Urinary bladder (tissue), 4 donors: Measurements from ENCODE around the gene RDH14. TPM values are rescaled to one million over a fixed set of nuclear protein-coding genes. Genes with fewer than 3 reads are reported as not detected.

ENCODE experiments used
- DNase-seq: peaks from one replicate; pipeline ENCODE4 v3.0.0-alpha.2; 2015; ENCODE audit errors: extremely low spot score
- H3K27ac ChIP-seq: one replicate; pipeline ENCODE4 v1.5.1; 2013; ENCODE audit warnings: low read depth, mild to moderate bottlenecking, moderate library complexity
- H3K36me3 ChIP-seq: one replicate; pipeline ENCODE4 v1.6.1; 2013; ENCODE audit warnings: mild to moderate bottlenecking, moderate library complexity; ENCODE audit not compliant: insufficient read depth
- H3K4me1 ChIP-seq: one replicate; pipeline ENCODE4 v1.6.1; 2013; ENCODE audit warnings: mild to moderate bottlenecking, moderate library complexity; ENCODE audit not compliant: insufficient read depth
- H3K4me3 ChIP-seq: one replicate; pipeline ENCODE4 v1.5.1; 2013; ENCODE audit warnings: low read depth, low read length
- WGBS: extraction: QIAGEN DNeasy Blood & Tissue Kit; methylation state at CpG from one replicate; pipeline ENCODE4 v1.1.7; 2013; 5-methylcytosine and 5-hydroxymethylcytosine counted together
- polyA plus RNA-seq: library from polyadenylated mRNA; stranded (reverse); fragments of 200-250 nt; gene quantifications from one replicate; pipeline ENCODE4 v1.2.3, GENCODE V29; 2013
- total RNA-seq: library from RNA; depleted of rRNA; stranded (reverse); fragments of >200 nt; gene quantifications from one replicate; pipeline ENCODE4 v1.2.3, GENCODE V29; 2014
- donor health status: healthy with polysubstance abuse.
- donor health status: healthy.

The RDH14 gene
- total and polyA plus RNA-seq, 2 donors, result 33.0 to 47.5 TPM

DNA sequence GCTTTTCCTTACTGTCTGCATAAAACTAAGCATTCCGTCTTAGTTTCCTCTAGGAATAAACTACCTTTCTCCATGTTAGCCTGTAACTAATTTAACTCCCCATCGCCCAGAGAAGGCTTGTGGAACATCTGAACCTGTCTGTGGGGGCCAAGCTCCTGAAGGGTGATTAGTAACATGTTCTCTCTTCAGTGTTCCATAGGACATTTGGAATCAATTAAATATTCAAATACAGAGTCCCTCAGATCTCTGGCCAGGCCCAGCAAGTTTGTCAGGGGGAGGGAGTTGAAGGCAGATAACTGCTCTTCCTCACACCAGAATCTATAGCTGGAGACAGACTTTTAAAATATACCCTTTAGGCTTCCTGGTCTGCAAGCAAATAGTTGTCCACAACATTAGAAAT, 8.8 kb downstream of the RDH14 start:
- no peak for DNase-seq
- no peak overlapping the region for H3K27ac ChIP-seq
- no peak overlapping the region for H3K4me3 ChIP-seq
- no peaks in the 10 kb centered on the region for H3K36me3 ChIP-seq
- H3K4me1 ChIP-seq, result no peaks in the 10 kb centered on the region
- WGBS, result 67% methylated on average over 2 of the region's 2 CpGs

DNA sequence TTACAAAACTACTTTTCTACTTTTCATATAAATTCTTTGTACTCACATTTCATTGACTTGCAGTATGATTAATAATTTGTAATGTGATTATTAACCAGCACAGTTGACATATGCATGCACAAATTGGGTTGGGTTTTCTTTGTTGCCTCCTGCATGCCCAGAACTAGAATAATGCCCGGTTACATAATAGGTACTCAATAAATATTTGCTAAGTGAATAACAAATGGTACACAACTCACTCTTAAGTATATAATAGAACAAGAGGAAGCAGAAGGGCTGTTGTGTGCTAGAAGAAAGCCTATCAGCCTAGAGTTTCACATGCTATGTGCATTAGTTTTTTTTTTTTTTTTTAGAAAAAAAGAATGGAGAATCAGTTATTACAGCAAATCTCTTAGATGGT, 9.3 kb downstream of the RDH14 start:
- DNase-seq, result no peak
- H3K27ac ChIP-seq, result no peak overlapping the region
- no peak overlapping the region for H3K4me3 ChIP-seq
- no peaks in the 10 kb centered on the region for H3K36me3 ChIP-seq
- H3K4me1 ChIP-seq, result no peaks in the 10 kb centered on the region
- 86% methylated on average over 1 of the region's 1 CpG for WGBS

GRCh38 chr2:18550433-18550832, 10.0 kb downstream of the RDH14 start:
- Histone ChIP-seq H3K27ac (no peak overlapping the region), H3K4me3 (no peak overlapping the region), H3K4me1 (no peaks in the 10 kb centered on the region), H3K36me3 (no peaks in the 10 kb centered on the region)
- WGBS, result 79% methylated on average over 2 of the region's 2 CpGs
- DNase-seq, result no peak

- H3K36me3 ChIP-seq, result no peaks in the 10 kb centered on the region
- no peak overlapping the region for H3K27ac ChIP-seq
- DNase-seq, result no peak
- 92% methylated on average over 2 of the region's 2 CpGs for WGBS
- H3K4me3 ChIP-seq, result no peak overlapping the region
- no peaks in the 10 kb centered on the region for H3K4me1 ChIP-seq
Observed at GRCh38 chr2:18549083-18549482, 11.4 kb downstream of the RDH14 start.

GRCh38 chr2:18548621-18549020, 11.8 kb downstream of the RDH14 start:
- Histone ChIP-seq H3K4me1 (no peaks in the 10 kb centered on the region), H3K4me3 (no peak overlapping the region), H3K36me3 (no peaks in the 10 kb centered on the region), H3K27ac (no peak overlapping the region)
- 52% methylated on average over 1 of the region's 1 CpG for WGBS
- no peak for DNase-seq

DNA sequence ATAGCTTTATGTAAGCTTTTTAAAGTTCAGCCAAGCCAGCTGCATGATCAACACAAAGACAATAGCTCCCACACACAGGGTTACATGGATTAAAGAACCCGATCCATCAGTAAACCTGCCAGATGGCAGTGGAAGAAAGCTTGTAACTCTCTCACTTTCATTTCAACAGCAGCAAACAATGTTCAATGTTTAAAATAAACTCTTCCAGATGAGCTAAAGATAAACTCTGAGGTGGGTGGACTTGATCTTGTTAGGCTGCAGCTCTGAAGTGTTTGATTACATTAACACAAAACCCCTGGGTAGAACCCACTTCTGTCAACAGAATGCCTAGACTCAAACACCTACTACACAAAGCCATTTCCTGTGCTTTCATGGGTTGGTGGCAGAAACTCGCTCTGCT, 13.9 kb downstream of the RDH14 start:
- 37% methylated on average over 2 of the region's 2 CpGs for WGBS

GRCh38 chr2:18545384-18545783, 15.1 kb downstream of the RDH14 start:
- no peaks in the 10 kb centered on the region for H3K36me3 ChIP-seq
- no peak overlapping the region for H3K27ac ChIP-seq
- no peaks in the 10 kb centered on the region for H3K4me1 ChIP-seq
- DNase-seq, result no peak
- H3K4me3 ChIP-seq, result no peak overlapping the region
- 92% methylated on average over 4 of the region's 4 CpGs for WGBS

More for the DNA sequence above, 13.9 kb downstream of the RDH14 start:
- H3K36me3 ChIP-seq, result no peaks in the 10 kb centered on the region
- no peak overlapping the region for H3K27ac ChIP-seq
- H3K4me3 ChIP-seq, result no peak overlapping the region
- H3K4me1 ChIP-seq, result no peaks in the 10 kb centered on the region
- DNase-seq, result no peak

DNA sequence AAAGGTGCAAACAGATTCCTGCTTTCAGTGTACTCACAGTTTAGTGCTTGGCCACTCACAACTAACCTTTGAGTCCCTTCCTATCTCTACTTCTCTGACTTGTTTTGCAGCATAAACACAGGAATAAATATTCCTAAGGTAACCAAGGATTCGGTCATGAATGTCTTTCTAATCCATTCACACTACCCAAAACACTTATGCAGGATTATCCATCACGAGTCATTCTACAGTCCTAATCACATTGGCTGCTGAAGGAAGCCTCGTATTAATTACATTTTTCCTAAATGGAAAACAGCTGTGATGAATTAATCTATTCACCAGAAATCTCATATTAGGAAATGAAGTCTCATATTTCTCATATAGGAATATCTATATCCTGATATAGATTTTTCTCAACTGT, 16.3 kb downstream of the RDH14 start:
- H3K27ac ChIP-seq, result no peak overlapping the region
- no peaks in the 10 kb centered on the region for H3K36me3 ChIP-seq
- whole genome bisulfite sequencing, result 72% methylated on average over 3 of the region's 3 CpGs
- H3K4me3 ChIP-seq, result no peak overlapping the region
- no peaks in the 10 kb centered on the region for H3K4me1 ChIP-seq
- no peak for DNase-seq

DNA sequence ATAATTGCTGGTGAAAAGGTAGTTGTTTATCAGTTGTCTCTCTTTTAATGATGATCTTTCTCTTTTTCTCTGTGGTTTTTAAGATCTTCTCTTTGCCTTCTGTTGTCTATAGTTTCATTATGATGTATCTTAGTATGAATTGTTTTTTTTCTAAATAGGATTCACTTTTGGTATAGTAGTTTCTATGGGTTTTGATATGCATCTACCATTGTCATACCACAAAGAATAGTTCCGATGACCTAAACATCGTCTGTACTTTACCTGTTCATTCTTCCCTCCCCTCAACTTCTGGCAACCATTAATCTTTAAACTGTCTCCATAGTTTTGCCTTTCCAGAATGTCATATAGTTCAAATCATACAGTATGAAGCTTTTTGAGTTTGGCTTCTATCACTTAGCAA, 19.6 kb downstream of the RDH14 start:
- 91% methylated on average over 2 of the region's 2 CpGs for WGBS
- no peak for DNase-seq
- Histone ChIP-seq H3K4me3 (no peak overlapping the region), H3K27ac (no peak overlapping the region), H3K36me3 (no peaks in the 10 kb centered on the region), H3K4me1 (no peaks in the 10 kb centered on the region)

DNA sequence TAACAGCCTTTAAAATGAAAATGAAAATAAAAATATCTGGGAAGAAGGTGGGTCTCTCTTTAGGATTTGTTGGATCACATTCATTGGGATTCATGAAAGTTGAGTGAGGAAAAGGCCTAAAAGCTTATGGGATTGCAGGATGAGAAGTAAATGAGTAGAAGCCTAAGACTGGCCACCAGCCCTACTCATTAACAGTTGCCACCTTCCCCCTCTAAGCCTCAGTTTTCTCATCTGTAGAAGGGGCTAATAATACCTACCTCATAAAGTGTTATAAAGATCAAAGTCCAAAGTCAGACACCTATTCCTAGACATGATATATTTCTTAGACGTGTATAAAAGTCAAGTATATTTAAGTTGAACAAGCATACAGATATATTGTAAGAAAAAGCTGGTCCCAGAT, 23.8 kb downstream of the RDH14 start:
- Histone ChIP-seq H3K36me3 (no peaks in the 10 kb centered on the region), H3K4me3 (no peak overlapping the region), H3K4me1 (no peaks in the 10 kb centered on the region), H3K27ac (no peak overlapping the region)
- no peak for DNase-seq
- 96% methylated on average over 1 of the region's 1 CpG for WGBS

GRCh38 chr2:18536100-18536499, 24.4 kb downstream of the RDH14 start:
- no peak overlapping the region for H3K27ac ChIP-seq
- DNase-seq, result no peak
- H3K4me1 ChIP-seq, result no peaks in the 10 kb centered on the region
- H3K4me3 ChIP-seq, result no peak overlapping the region
- no peaks in the 10 kb centered on the region for H3K36me3 ChIP-seq
- 47% methylated on average over 7 of the region's 7 CpGs for WGBS

GRCh38 chr2:18531194-18531593, 29.3 kb downstream of the RDH14 start:
- Histone ChIP-seq H3K4me3 (no peak overlapping the region), H3K36me3 (no peaks in the 10 kb centered on the region), H3K27ac (no peak overlapping the region), H3K4me1 (no peaks in the 10 kb centered on the region)
- WGBS, result 49% methylated on average over 1 of the region's 1 CpG
- no peak for DNase-seq

DNA sequence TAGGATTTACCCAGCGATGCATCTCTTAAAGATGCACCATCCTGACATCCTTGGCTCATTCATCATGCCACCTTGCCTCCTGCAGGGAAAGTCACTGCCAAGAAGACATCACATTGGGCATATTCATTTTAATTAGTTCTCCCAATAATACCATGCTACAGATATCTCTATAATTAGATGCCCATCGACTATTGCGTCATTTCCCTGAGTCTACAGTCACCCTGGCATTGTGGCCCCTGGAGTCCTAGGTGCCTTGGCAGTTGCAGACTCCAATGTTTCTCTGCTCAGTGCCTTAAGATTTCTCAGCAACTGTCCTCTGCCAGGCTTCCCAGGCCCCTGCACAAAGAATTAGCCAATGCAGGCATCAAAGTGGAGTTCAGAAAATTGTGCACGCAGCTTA, 32.6 kb downstream of the RDH14 start:
- Histone ChIP-seq H3K4me3 (no peak overlapping the region), H3K27ac (no peak overlapping the region), H3K4me1 (no peaks in the 10 kb centered on the region), H3K36me3 (no peaks in the 10 kb centered on the region)
- 87% methylated on average over 4 of the region's 4 CpGs for WGBS
- no peak for DNase-seq

GRCh38 chr2:18527326-18527725, 33.1 kb downstream of the RDH14 start:
- H3K4me3 ChIP-seq, result no peak overlapping the region
- H3K27ac ChIP-seq, result no peak overlapping the region
- no peaks in the 10 kb centered on the region for H3K4me1 ChIP-seq
- H3K36me3 ChIP-seq, result no peaks in the 10 kb centered on the region
- DNase-seq, result no peak
- WGBS, result 70% methylated on average over 2 of the region's 2 CpGs

DNA sequence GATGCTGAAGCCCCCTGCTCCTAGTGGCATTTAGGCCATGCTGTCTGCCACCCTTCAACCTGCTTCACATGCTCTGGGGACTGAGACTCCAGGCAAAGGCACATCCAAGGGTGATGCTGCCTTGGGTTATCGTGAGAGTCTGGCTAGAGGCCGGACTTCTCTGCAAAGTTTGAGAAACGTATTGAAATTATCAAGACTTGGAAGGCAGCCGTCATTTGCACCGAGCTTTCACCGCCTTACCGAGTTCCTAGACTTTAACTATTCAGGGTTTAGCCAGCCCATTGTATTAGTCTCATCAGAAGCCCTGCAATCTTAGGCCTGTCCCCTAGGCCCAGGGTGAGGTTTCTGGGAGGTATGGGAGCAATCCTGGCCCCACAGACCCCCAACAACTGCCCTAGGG, 34.0 kb downstream of the RDH14 start:
- H3K4me3 ChIP-seq, result no peak overlapping the region
- no peaks in the 10 kb centered on the region for H3K36me3 ChIP-seq
- no peaks in the 10 kb centered on the region for H3K4me1 ChIP-seq
- DNase-seq, result no peak
- no peak overlapping the region for H3K27ac ChIP-seq
- WGBS, result 43% methylated on average over 7 of the region's 7 CpGs
